Keratinocyte (primary cell): ENCODE results near the gene STARD10. TPM values are rescaled to one million over a fixed set of nuclear protein-coding genes. Genes with fewer than 3 reads are reported as not detected.

Experiments
- DNase-seq: peaks from one replicate; pipeline ENCODE4 v3.0.0-alpha.2; 2011; ENCODE audit warnings: low read depth, missing footprints, low spot score
- FAIRE-seq: peaks from 2 replicates; lab custom pipeline; 2011; peaks lifted over from hg19 to GRCh38; lab: Jason Lieb, UNC
- H2AFZ ChIP-seq: 2 replicates; pipeline ENCODE4 v1.6.0; 2012; ENCODE audit warnings: low read length, control low read depth, inconsistent platforms; ENCODE audit not compliant: control insufficient read depth
- H3K27ac ChIP-seq: 2 replicates; pipeline ENCODE4 v1.5.1; 2011; ENCODE audit warnings: low read length; ENCODE audit not compliant: control insufficient read depth, insufficient read depth
- H3K27me3 ChIP-seq: 3 replicates; pipeline ENCODE4 v1.6.0; 2011; ENCODE audit warnings: low read length; ENCODE audit not compliant: control insufficient read depth, insufficient read depth; ENCODE audit errors: extremely low read depth
- H3K36me3 ChIP-seq, 2 experiments: 2 replicates in 1 of 2; 3 replicates in 1 of 2; pipeline ENCODE4 v1.5.1; 2011; ENCODE audit warnings: low read length in 2 of 2, mild to moderate bottlenecking in 1 of 2; ENCODE audit not compliant: control insufficient read depth in 2 of 2, insufficient read depth in 2 of 2; ENCODE audit errors: extremely low read depth in 1 of 2
- H3K4me1 ChIP-seq: 3 replicates; pipeline ENCODE4 v1.5.1; 2011; ENCODE audit warnings: low read length; ENCODE audit not compliant: control insufficient read depth, insufficient read depth; ENCODE audit errors: extremely low read depth
- H3K4me2 ChIP-seq: 3 replicates; pipeline ENCODE4 v1.6.0; 2011; ENCODE audit warnings: low read depth, low read length; ENCODE audit not compliant: control insufficient read depth, insufficient read depth; ENCODE audit errors: extremely low read depth
- H3K4me3 ChIP-seq, 3 experiments: fragments of 200-600 bp in 1 of 3; sonication (generic) in 1 of 3; 2 replicates in 2 of 3; 3 replicates in 1 of 3; pipeline ENCODE4 v1.5.1; 2011 to 2016; ENCODE audit warnings: low read length in 3 of 3, mild to moderate bottlenecking in 3 of 3, control low read depth in 2 of 3, inconsistent platforms in 1 of 3, low read depth in 1 of 3, mixed read lengths in 1 of 3, mixed run types in 1 of 3, moderate library complexity in 1 of 3; ENCODE audit not compliant: control insufficient read depth in 2 of 3, insufficient read depth in 2 of 3; ENCODE audit errors: extremely low read depth in 1 of 3
- H3K79me2 ChIP-seq: 2 replicates; pipeline ENCODE4 v1.6.0; 2012; ENCODE audit warnings: low read length; ENCODE audit not compliant: control insufficient read depth, insufficient read depth
- H3K9ac ChIP-seq: 3 replicates; pipeline ENCODE4 v1.6.0; 2011; ENCODE audit warnings: low read length; ENCODE audit not compliant: control insufficient read depth, insufficient read depth; ENCODE audit errors: extremely low read depth
- H3K9me1 ChIP-seq: 3 replicates; pipeline ENCODE4 v1.6.0; 2011; ENCODE audit warnings: low read length; ENCODE audit not compliant: control insufficient read depth, insufficient read depth; ENCODE audit errors: extremely low read depth
- H3K9me3 ChIP-seq: 2 replicates; pipeline ENCODE4 v1.5.1; 2012; ENCODE audit warnings: low read depth, low read length; ENCODE audit not compliant: control insufficient read depth
- H4K20me1 ChIP-seq: 3 replicates; pipeline ENCODE4 v1.6.0; 2011; ENCODE audit warnings: low read length; ENCODE audit not compliant: control insufficient read depth, insufficient read depth; ENCODE audit errors: extremely low read depth
- CTCF ChIP-seq, 3 experiments: IDR thresholded peaks in 1 of 3; conservative IDR thresholded peaks in 1 of 3; optimal IDR thresholded peaks in 1 of 3; 2 replicates in 2 of 3; 3 replicates in 1 of 3; pipeline versions ENCODE3 to v1.5.1; 2011; ENCODE audit warnings: low read length in 3 of 3, mild to moderate bottlenecking in 3 of 3, moderate library complexity in 2 of 3, control low read depth in 1 of 3, inconsistent platforms in 1 of 3; ENCODE audit not compliant: insufficient read depth in 2 of 3; ENCODE audit errors: extremely low read depth in 1 of 3
- EZH2 ChIP-seq: IDR thresholded peaks from one replicate; pipeline ENCODE4 v1.6.1; 2012; ENCODE audit warnings: inconsistent platforms, mild to moderate bottlenecking, low read length, moderate library complexity
- dilution Hi-C: fragments of 300-500 bp; cut with MboI; formaldehyde crosslinking; loops from one replicate; pipeline ENCODE4 v1.7.0; 2020; ENCODE audit warnings: low sequenced_read_pairs; ENCODE audit not compliant: extremely low pct_ligation_motif_present
- polyA plus RNA-seq, 5 experiments: library from polyadenylated mRNA; depleted of rRNA in 3 of 5; stranded (reverse) in 3 of 5; stranded (forward) in 1 of 5; unstranded in 1 of 5; fragments of >200 nt; gene quantifications; 1 replicate in 1 of 5; 2 replicates in 3 of 5; 3 replicates in 1 of 5; pipeline versions ENCODE4 v1.2.1 to v1.2.3, GENCODE V29; 2011 to 2012; ENCODE audit warnings: missing spikeins in 2 of 5, low read depth in 1 of 5, low replicate concordance in 1 of 5

Gene STARD10
- polyA plus RNA-seq, 1 donor (not counting 4 experiments of a cell fraction or from before 2014, with no cell fraction given) = 67.0 TPM

- Histone ChIP-seq H3K36me3 (peaks cover 1 to 4% of the 10 kb centered on the region in 2 experiments), H3K4me3 (no peak overlapping the region), H3K79me2 (peaks cover 23% of the 10 kb centered on the region), H3K27me3 (no peaks in the 10 kb centered on the region), H4K20me1 (peaks cover 3% of the 10 kb centered on the region), H3K9ac (no peak overlapping the region), H3K9me1 (no peaks in the 10 kb centered on the region), H3K4me1 (peaks cover 24% of the 10 kb centered on the region), H3K9me3 (no peaks in the 10 kb centered on the region), H3K27ac (no peak overlapping the region), H2AFZ (no peak overlapping the region), H3K4me2 (no peak overlapping the region)
- DNase-seq (no peak), FAIRE-seq (no peak)
- dilution Hi-C loops = loop anchor here (10.0 kb wide), 1 partner anchor 65 kb away; the partner anchor contains the start of gene ATG16L2
- TF ChIP-seq CTCF (optimal IDR thresholded peaks at IDR 0.05 in 1 of 3, IDR thresholded peaks at IDR 0.05 in 1 of 3, conservative IDR thresholded peaks at IDR 0.05 in 1 of 3; ENCODE audit: extremely low read depth in 1 of 3, insufficient read depth in 2 of 3, low read length in 3 of 3) = no peak
- no peak for TF ChIP-seq EZH2
Observed at GRCh38 chr11:72750086-72750485, 43.8 kb downstream of the STARD10 start.

GRCh38 chr11:72747289-72747855, 46.5 kb downstream of the STARD10 start:
- no peak overlapping the region for H3K27ac ChIP-seq

More at GRCh38 chr11:72747289-72747855, 46.5 kb downstream of the STARD10 start:
- Histone ChIP-seq H3K79me2 (peaks cover 40% of the 10 kb centered on the region), H3K27me3 (no peaks in the 10 kb centered on the region), H3K9me1 (no peaks in the 10 kb centered on the region), H3K4me1 (peaks cover 23% of the 10 kb centered on the region), H3K9me3 (no peaks in the 10 kb centered on the region), H2AFZ (no peak overlapping the region), H3K4me3 (no peak overlapping the region), H3K9ac (no peak overlapping the region), H3K4me2 (no peak overlapping the region), H4K20me1 (peaks cover 3% of the 10 kb centered on the region), H3K36me3 (peaks cover 1 to 4% of the 10 kb centered on the region in 2 experiments)
- FAIRE-seq (no peak), DNase-seq (no peak)
- dilution Hi-C loops = no loop called here
- TF ChIP-seq EZH2 (no peak), CTCF (optimal IDR thresholded peaks at IDR 0.05 in 1 of 3, IDR thresholded peaks at IDR 0.05 in 1 of 3, conservative IDR thresholded peaks at IDR 0.05 in 1 of 3; ENCODE audit: extremely low read depth in 1 of 3, insufficient read depth in 2 of 3, low read length in 3 of 3) (no peak)
